ENCODE measurements around the gene MAGEH1. TPM values are rescaled to one million over a fixed set of nuclear protein-coding genes. Genes with fewer than 3 reads are reported as not detected.
"Not testable (repeated sequence)": the region's sequence is repeated elsewhere in the genome, so short reads cannot be mapped to it uniquely, and the experiment has no call there.

The MAGEH1 gene
- total RNA-seq, 1 experiment from 2014 or later: 8.6 TPM

- H3K36me3 ChIP-seq (ENCODE audit: insufficient read depth, low read length, poor library complexity, severe bottlenecking): no peaks in the 10 kb centered on the region
- H3K9me3 ChIP-seq (ENCODE audit: low read depth, low read length, poor library complexity, severe bottlenecking): no peaks in the 10 kb centered on the region
- CTCF ChIA-PET: interaction anchor here (1.2 kb wide), 1 partner anchor 267 kb away, joined by 4 read pairs; the partner anchor contains the start of gene RRAGB
- H3K27me3 ChIP-seq (replicated peaks; ENCODE audit: insufficient read depth, low read depth, low read length, poor library complexity): no peaks in the 10 kb centered on the region
- DNase-seq (ENCODE audit: low spot score): no peak
- H3K27ac ChIP-seq (ENCODE audit: low read depth, low read length, poor library complexity, severe bottlenecking): no peak overlapping the region
- BruUV-seq (replicated peaks): no TSS peak
- peak overlapping the region; percentile 59 for H3K4me3 ChIP-seq (ENCODE audit: low read depth, low read length, poor library complexity, severe bottlenecking)
- no peaks in the 10 kb centered on the region for H3K4me1 ChIP-seq (ENCODE audit: insufficient read depth, low read length, poor library complexity, severe bottlenecking)
- intact Hi-C loops (cut with micrococcal nuclease; ENCODE audit: unreplicated experiment): no loop called here
- POLR2A ChIA-PET (ENCODE audit: low non-redundant PET): no interaction called here
- TF ChIP-seq, protein P1, sequence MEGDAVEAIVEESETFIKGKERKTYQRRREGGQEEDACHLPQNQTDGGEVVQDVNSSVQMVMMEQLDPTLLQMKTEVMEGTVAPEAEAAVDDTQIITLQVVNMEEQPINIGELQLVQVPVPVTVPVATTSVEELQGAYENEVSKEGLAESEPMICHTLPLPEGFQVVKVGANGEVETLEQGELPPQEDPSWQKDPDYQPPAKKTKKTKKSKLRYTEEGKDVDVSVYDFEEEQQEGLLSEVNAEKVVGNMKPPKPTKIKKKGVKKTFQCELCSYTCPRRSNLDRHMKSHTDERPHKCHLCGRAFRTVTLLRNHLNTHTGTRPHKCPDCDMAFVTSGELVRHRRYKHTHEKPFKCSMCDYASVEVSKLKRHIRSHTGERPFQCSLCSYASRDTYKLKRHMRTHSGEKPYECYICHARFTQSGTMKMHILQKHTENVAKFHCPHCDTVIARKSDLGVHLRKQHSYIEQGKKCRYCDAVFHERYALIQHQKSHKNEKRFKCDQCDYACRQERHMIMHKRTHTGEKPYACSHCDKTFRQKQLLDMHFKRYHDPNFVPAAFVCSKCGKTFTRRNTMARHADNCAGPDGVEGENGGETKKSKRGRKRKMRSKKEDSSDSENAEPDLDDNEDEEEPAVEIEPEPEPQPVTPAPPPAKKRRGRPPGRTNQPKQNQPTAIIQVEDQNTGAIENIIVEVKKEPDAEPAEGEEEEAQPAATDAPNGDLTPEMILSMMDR (conservative IDR thresholded peaks at IDR 0.05; ENCODE audit: low read depth, low read length): no peak
- TF ChIP-seq EZH2 (IDR thresholded peaks at IDR 0.05; ENCODE audit: borderline replicate concordance, low read depth, low read length, poor library complexity, severe bottlenecking): no peak
These were observed 786 bp upstream of the MAGEH1 start for GRCh38 chrX:55451141-55451540.

GRCh38 chrX:55451626-55451989, 319 bp upstream of the MAGEH1 start:
- DNase-seq (ENCODE audit: low spot score): no peak
- no peaks in the 10 kb centered on the region for H3K27me3 ChIP-seq (replicated peaks; ENCODE audit: insufficient read depth, low read depth, low read length, poor library complexity)
- H3K27ac ChIP-seq (ENCODE audit: low read depth, low read length, poor library complexity, severe bottlenecking): no peak overlapping the region
- CTCF ChIA-PET: interaction anchor here (1.2 kb wide), 1 partner anchor 266 kb away, joined by 4 read pairs; the partner anchor contains the start of gene RRAGB
- no peaks in the 10 kb centered on the region for H3K4me1 ChIP-seq (ENCODE audit: insufficient read depth, low read length, poor library complexity, severe bottlenecking)
- no TSS peak for BruUV-seq (replicated peaks)
- no peak for TF ChIP-seq EZH2 (IDR thresholded peaks at IDR 0.05; ENCODE audit: borderline replicate concordance, low read depth, low read length, poor library complexity, severe bottlenecking)
- TF ChIP-seq, protein P1 (conservative IDR thresholded peaks at IDR 0.05; ENCODE audit: low read depth, low read length): no peak
- H3K4me3 ChIP-seq (ENCODE audit: low read depth, low read length, poor library complexity, severe bottlenecking): peak overlapping the region; percentile 59
- intact Hi-C loops (cut with micrococcal nuclease; ENCODE audit: unreplicated experiment): no loop called here
- POLR2A ChIA-PET (ENCODE audit: low non-redundant PET): no interaction called here
- H3K9me3 ChIP-seq (ENCODE audit: low read depth, low read length, poor library complexity, severe bottlenecking): no peaks in the 10 kb centered on the region
- no peaks in the 10 kb centered on the region for H3K36me3 ChIP-seq (ENCODE audit: insufficient read depth, low read length, poor library complexity, severe bottlenecking)

- H3K36me3 ChIP-seq (ENCODE audit: insufficient read depth, low read length, poor library complexity, severe bottlenecking): no peaks in the 10 kb centered on the region
- ChIA-PET POLR2A (ENCODE audit: low non-redundant PET) (no interaction called here), CTCF (no interaction called here)
- BruUV-seq (replicated peaks): TSS peak; percentile 84
- intact Hi-C loops (cut with micrococcal nuclease; ENCODE audit: unreplicated experiment): no loop called here
- H3K27ac ChIP-seq (ENCODE audit: low read depth, low read length, poor library complexity, severe bottlenecking): no peak overlapping the region
- peak overlapping the region; percentile 59 for H3K4me3 ChIP-seq (ENCODE audit: low read depth, low read length, poor library complexity, severe bottlenecking)
- no peaks in the 10 kb centered on the region for H3K4me1 ChIP-seq (ENCODE audit: insufficient read depth, low read length, poor library complexity, severe bottlenecking)
- H3K27me3 ChIP-seq (replicated peaks; ENCODE audit: insufficient read depth, low read depth, low read length, poor library complexity): no peaks in the 10 kb centered on the region
- H3K9me3 ChIP-seq (ENCODE audit: low read depth, low read length, poor library complexity, severe bottlenecking): no peaks in the 10 kb centered on the region
- TF ChIP-seq, protein P1 (conservative IDR thresholded peaks at IDR 0.05; ENCODE audit: low read depth, low read length): no peak
- no peak for TF ChIP-seq EZH2 (IDR thresholded peaks at IDR 0.05; ENCODE audit: borderline replicate concordance, low read depth, low read length, poor library complexity, severe bottlenecking)
- no peak for DNase-seq (ENCODE audit: low spot score)
These were observed 852 bp downstream of the MAGEH1 start for GRCh38 chrX:55452833-55453124.

- H3K9me3 ChIP-seq (ENCODE audit: low read depth, low read length, poor library complexity, severe bottlenecking); intact Hi-C loops (cut with micrococcal nuclease; ENCODE audit: unreplicated experiment); DNase-seq (ENCODE audit: low spot score); H3K4me1 ChIP-seq (ENCODE audit: insufficient read depth, low read length, poor library complexity, severe bottlenecking); POLR2A ChIA-PET (ENCODE audit: low non-redundant PET); H3K36me3 ChIP-seq (ENCODE audit: insufficient read depth, low read length, poor library complexity, severe bottlenecking); BruUV-seq (replicated peaks); CTCF ChIA-PET; H3K27ac ChIP-seq (ENCODE audit: low read depth, low read length, poor library complexity, severe bottlenecking); H3K4me3 ChIP-seq (ENCODE audit: low read depth, low read length, poor library complexity, severe bottlenecking); H3K27me3 ChIP-seq (replicated peaks; ENCODE audit: insufficient read depth, low read depth, low read length, poor library complexity): not testable (repeated sequence)
These were observed 3.8 kb downstream of the MAGEH1 start for GRCh38 chrX:55455708-55456107.

DNA sequence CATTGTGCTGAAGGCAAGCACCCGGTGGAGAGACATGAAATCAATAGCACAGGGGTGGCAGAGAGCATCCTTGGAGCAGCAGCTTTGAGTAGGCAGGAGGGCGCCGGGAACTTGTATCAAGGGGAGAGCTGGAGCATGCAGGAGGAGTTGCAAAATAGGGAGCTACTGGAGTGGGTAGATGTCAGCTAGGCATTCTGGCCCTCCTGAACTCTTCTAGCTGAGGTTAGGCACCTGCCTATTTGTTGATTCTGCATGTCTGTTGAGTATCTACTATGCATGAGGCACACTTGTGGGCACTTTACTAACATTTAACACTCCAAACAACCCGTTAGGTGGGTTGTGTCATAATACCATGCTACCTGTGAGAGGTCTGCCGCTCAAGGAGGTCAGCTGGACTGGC, 7.5 kb downstream of the MAGEH1 start:
- POLR2A ChIA-PET (ENCODE audit: low non-redundant PET); H3K9me3 ChIP-seq (ENCODE audit: low read depth, low read length, poor library complexity, severe bottlenecking); H3K27ac ChIP-seq (ENCODE audit: low read depth, low read length, poor library complexity, severe bottlenecking); H3K4me1 ChIP-seq (ENCODE audit: insufficient read depth, low read length, poor library complexity, severe bottlenecking); CTCF ChIA-PET; intact Hi-C loops (cut with micrococcal nuclease; ENCODE audit: unreplicated experiment); BruUV-seq (replicated peaks); H3K4me3 ChIP-seq (ENCODE audit: low read depth, low read length, poor library complexity, severe bottlenecking); H3K27me3 ChIP-seq (replicated peaks; ENCODE audit: insufficient read depth, low read depth, low read length, poor library complexity); DNase-seq (ENCODE audit: low spot score); H3K36me3 ChIP-seq (ENCODE audit: insufficient read depth, low read length, poor library complexity, severe bottlenecking): not testable (repeated sequence)

DNA sequence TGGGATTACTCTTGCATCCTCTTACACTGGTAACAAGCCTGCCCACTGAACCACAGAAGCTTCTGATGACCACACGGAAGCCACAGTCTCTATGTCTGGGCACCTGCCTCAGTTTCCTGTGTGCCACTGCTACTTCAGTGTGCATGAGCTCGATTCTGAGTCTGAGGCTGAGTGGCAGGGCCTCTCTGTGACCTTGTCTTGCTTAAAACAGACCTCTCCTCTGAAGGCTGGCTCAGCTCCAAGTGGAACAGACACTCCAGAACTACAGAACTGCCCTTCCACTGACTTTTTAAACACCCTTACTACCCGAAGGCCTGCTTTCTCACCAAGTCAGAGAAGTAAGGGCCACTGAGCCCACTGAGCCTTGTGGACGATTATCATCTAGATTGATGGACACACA, 8.0 kb downstream of the MAGEH1 start:
- H3K36me3 ChIP-seq (ENCODE audit: insufficient read depth, low read length, poor library complexity, severe bottlenecking); H3K27me3 ChIP-seq (replicated peaks; ENCODE audit: insufficient read depth, low read depth, low read length, poor library complexity); POLR2A ChIA-PET (ENCODE audit: low non-redundant PET); H3K27ac ChIP-seq (ENCODE audit: low read depth, low read length, poor library complexity, severe bottlenecking); H3K9me3 ChIP-seq (ENCODE audit: low read depth, low read length, poor library complexity, severe bottlenecking); CTCF ChIA-PET; H3K4me1 ChIP-seq (ENCODE audit: insufficient read depth, low read length, poor library complexity, severe bottlenecking); BruUV-seq (replicated peaks); DNase-seq (ENCODE audit: low spot score); intact Hi-C loops (cut with micrococcal nuclease; ENCODE audit: unreplicated experiment); H3K4me3 ChIP-seq (ENCODE audit: low read depth, low read length, poor library complexity, severe bottlenecking): not testable (repeated sequence)
